Brain microvascular endothelial cell (primary cell): ENCODE data around the gene CACHD1.

Source experiments
- DNase-seq: peaks from one replicate; pipeline ENCODE4 v3.0.0-alpha.2; 2020
- H3K27ac ChIP-seq: fragments of 250-450 bp; sonication (Bioruptor Pico); 2 replicates; pipeline ENCODE4 v1.5.1; 2020; ENCODE audit warnings: mild to moderate bottlenecking, moderate library complexity
- H3K27me3 ChIP-seq: fragments of 250-450 bp; sonication (Bioruptor Pico); replicated peaks from 2 replicates; pipeline ENCODE4 v1.5.1; 2020; ENCODE audit warnings: mild to moderate bottlenecking
- H3K36me3 ChIP-seq: fragments of 250-450 bp; sonication (Bioruptor Pico); replicated peaks from 2 replicates; pipeline ENCODE4 v1.5.1; 2020; ENCODE audit warnings: mild to moderate bottlenecking
- H3K4me3 ChIP-seq: 2 replicates; pipeline ENCODE4 v1.5.1; 2011; ENCODE audit warnings: low read depth, mild to moderate bottlenecking, control low read depth, low read length, moderate library complexity
- CTCF ChIP-seq: IDR thresholded peaks from 2 replicates; pipeline ENCODE4 v1.5.1; 2011; ENCODE audit warnings: low read depth, mild to moderate bottlenecking, moderate library complexity, low read length, control low read depth, inconsistent platforms; ENCODE audit errors: missing control alignments
- in situ Hi-C: cut with HindIII; loops from 2 replicates; pipeline ENCODE4 v1.10.0; 2017; ENCODE audit warnings: low sequenced_read_pairs, low pct_ligation_motif_present

CACHD1 gene

GRCh38 chr1:64527165-64527564 lies 57.2 kb downstream of the CACHD1 start:
- no peak for DNase-seq
- in situ Hi-C loops, result no loop called here
- Histone ChIP-seq H3K36me3 (no peaks in the 10 kb centered on the region), H3K27me3 (no peaks in the 10 kb centered on the region), H3K27ac (no peak overlapping the region), H3K4me3 (no peak overlapping the region)
- TF ChIP-seq CTCF, result no peak

- no peak for TF ChIP-seq CTCF
- no peaks in the 10 kb centered on the region for H3K36me3 ChIP-seq
- in situ Hi-C loops, result no loop called here
- H3K27ac ChIP-seq, result no peak overlapping the region
- no peaks in the 10 kb centered on the region for H3K27me3 ChIP-seq
- no peak for DNase-seq
- no peak overlapping the region for H3K4me3 ChIP-seq
Observed at GRCh38 chr1:64527786-64528185, 57.9 kb downstream of the CACHD1 start.

GRCh38 chr1:64530969-64531692 lies 61.2 kb downstream of the CACHD1 start:
- no peak overlapping the region for H3K4me3 ChIP-seq
- in situ Hi-C loops, result no loop called here
- TF ChIP-seq CTCF, result no peak
- DNase-seq, result no peak
- no peaks in the 10 kb centered on the region for H3K27me3 ChIP-seq
- H3K36me3 ChIP-seq, result no peaks in the 10 kb centered on the region
- no peak overlapping the region for H3K27ac ChIP-seq

GRCh38 chr1:64532646-64533045 lies 62.7 kb downstream of the CACHD1 start:
- no peaks in the 10 kb centered on the region for H3K36me3 ChIP-seq
- DNase-seq, result no peak
- H3K27ac ChIP-seq, result no peak overlapping the region
- no peak for TF ChIP-seq CTCF
- H3K4me3 ChIP-seq, result no peak overlapping the region
- in situ Hi-C loops, result no loop called here
- H3K27me3 ChIP-seq, result no peaks in the 10 kb centered on the region

GRCh38 chr1:64535938-64536835 lies 66.3 kb downstream of the CACHD1 start:
- Histone ChIP-seq H3K4me3 (no peak overlapping the region), H3K27ac (no peak overlapping the region), H3K27me3 (no peaks in the 10 kb centered on the region), H3K36me3 (no peaks in the 10 kb centered on the region)
- in situ Hi-C loops, result no loop called here
- no peak for TF ChIP-seq CTCF
- no peak for DNase-seq
